Neural cell (in vitro differentiated cells): ENCODE results near the gene CACTIN.

Experiments used
- EZH2 ChIP-seq: fragments of 200-600, 300-800 bp; shearing (Covaris generic), sonication (generic); IDR thresholded peaks from 2 replicates; pipeline ENCODE4 v1.6.1; 2014; ENCODE audit warnings: antibody characterized with exemption, low read length, borderline replicate concordance, mild to moderate bottlenecking; ENCODE audit not compliant: insufficient read depth, poor library complexity, severe bottlenecking
- MXI1 ChIP-seq: fragments of 450-650 bp; conservative IDR thresholded peaks from 2 replicates; pipeline ENCODE4 v1.6.1; 2014; ENCODE audit warnings: antibody characterized with exemption, mild to moderate bottlenecking; ENCODE audit not compliant: poor library complexity, severe bottlenecking
- POLR2AphosphoS5 ChIP-seq: IDR thresholded peaks from 2 replicates; pipeline ENCODE4 v1.6.1; 2012
- RAD21 ChIP-seq: fragments of 450-650 bp; conservative IDR thresholded peaks from 2 replicates; pipeline ENCODE4 v1.6.1; 2014; ENCODE audit warnings: antibody characterized with exemption, mild to moderate bottlenecking, moderate library complexity
- TAF1 ChIP-seq: IDR thresholded peaks from 2 replicates; pipeline ENCODE4 v1.6.1; 2012; ENCODE audit warnings: low read depth
- TF ChIP-seq, protein P1 (sequence below): fragments of 450-650 bp; IDR thresholded peaks from 2 replicates; pipeline ENCODE4 v1.5.1; 2014; ENCODE audit warnings: antibody characterized with exemption, mild to moderate bottlenecking, moderate library complexity; ENCODE audit not compliant: poor library complexity, severe bottlenecking
- TF ChIP-seq, protein P2 (sequence below): IDR thresholded peaks from 2 replicates; pipeline ENCODE4 v1.6.1; 2012; ENCODE audit warnings: borderline replicate concordance

DNA sequence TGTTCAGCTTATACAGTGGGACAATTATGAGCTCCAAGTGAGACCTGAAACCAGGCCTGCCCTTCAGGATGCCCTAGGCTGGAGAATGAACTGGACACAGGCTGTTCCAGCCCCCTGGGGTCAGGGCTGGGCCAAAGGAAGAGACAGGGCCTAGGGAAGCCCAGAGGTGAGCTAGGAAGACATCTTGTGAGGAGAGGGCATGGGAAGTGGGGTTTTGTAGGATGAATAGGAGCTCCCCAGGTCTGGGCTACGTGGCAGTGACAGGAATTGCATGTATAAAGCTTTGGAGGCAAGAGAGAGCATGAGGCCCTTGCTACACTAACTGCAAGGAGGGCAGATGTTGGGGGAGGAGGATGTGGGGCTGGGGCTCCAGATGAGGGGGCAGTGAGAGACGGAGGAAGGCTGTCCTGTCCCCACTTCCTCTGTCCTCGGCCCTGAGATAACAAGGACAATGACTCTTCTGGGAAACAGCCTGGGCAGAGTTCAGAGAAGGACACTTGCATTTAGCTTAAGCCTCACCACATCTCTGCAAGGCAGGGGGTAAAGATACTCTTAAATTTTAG lies 18.4 kb downstream of the CACTIN start:
- TF ChIP-seq, protein P1, sequence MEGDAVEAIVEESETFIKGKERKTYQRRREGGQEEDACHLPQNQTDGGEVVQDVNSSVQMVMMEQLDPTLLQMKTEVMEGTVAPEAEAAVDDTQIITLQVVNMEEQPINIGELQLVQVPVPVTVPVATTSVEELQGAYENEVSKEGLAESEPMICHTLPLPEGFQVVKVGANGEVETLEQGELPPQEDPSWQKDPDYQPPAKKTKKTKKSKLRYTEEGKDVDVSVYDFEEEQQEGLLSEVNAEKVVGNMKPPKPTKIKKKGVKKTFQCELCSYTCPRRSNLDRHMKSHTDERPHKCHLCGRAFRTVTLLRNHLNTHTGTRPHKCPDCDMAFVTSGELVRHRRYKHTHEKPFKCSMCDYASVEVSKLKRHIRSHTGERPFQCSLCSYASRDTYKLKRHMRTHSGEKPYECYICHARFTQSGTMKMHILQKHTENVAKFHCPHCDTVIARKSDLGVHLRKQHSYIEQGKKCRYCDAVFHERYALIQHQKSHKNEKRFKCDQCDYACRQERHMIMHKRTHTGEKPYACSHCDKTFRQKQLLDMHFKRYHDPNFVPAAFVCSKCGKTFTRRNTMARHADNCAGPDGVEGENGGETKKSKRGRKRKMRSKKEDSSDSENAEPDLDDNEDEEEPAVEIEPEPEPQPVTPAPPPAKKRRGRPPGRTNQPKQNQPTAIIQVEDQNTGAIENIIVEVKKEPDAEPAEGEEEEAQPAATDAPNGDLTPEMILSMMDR: no peak
- TF ChIP-seq EZH2: no peak
- TF ChIP-seq TAF1: no peak
- no peak for TF ChIP-seq POLR2AphosphoS5
- TF ChIP-seq MXI1: no peak
- no peak for TF ChIP-seq RAD21
- TF ChIP-seq, protein P2, sequence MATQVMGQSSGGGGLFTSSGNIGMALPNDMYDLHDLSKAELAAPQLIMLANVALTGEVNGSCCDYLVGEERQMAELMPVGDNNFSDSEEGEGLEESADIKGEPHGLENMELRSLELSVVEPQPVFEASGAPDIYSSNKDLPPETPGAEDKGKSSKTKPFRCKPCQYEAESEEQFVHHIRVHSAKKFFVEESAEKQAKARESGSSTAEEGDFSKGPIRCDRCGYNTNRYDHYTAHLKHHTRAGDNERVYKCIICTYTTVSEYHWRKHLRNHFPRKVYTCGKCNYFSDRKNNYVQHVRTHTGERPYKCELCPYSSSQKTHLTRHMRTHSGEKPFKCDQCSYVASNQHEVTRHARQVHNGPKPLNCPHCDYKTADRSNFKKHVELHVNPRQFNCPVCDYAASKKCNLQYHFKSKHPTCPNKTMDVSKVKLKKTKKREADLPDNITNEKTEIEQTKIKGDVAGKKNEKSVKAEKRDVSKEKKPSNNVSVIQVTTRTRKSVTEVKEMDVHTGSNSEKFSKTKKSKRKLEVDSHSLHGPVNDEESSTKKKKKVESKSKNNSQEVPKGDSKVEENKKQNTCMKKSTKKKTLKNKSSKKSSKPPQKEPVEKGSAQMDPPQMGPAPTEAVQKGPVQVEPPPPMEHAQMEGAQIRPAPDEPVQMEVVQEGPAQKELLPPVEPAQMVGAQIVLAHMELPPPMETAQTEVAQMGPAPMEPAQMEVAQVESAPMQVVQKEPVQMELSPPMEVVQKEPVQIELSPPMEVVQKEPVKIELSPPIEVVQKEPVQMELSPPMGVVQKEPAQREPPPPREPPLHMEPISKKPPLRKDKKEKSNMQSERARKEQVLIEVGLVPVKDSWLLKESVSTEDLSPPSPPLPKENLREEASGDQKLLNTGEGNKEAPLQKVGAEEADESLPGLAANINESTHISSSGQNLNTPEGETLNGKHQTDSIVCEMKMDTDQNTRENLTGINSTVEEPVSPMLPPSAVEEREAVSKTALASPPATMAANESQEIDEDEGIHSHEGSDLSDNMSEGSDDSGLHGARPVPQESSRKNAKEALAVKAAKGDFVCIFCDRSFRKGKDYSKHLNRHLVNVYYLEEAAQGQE: no peak
